Measurements from ENCODE around the gene SLC22A8. TPM values are rescaled to one million over a fixed set of nuclear protein-coding genes. Genes with fewer than 3 reads are reported as not detected.

The SLC22A8 gene
- total and polyA plus RNA-seq, 2 donors, result 0.02 TPM; not detected in 1

- H3K27me3 ChIP-seq (ENCODE audit: control insufficient read depth in 2 of 2, insufficient read depth in 1 of 2, low read length in 1 of 2), result peaks cover 0 to 32% of the 10 kb centered on the region in 2 donors
- H3K36me3 ChIP-seq (ENCODE audit: control insufficient read depth in 2 of 2, insufficient read depth in 2 of 2, low read length in 1 of 2), result no peaks in the 10 kb centered on the region
- no peak for DNase-seq (ENCODE audit: low read depth in 6 of 9, low spot score in 9 of 9)
- WGBS, result 88% methylated on average over 5 of the region's 5 CpGs
- no peak overlapping the region for H3K4me3 ChIP-seq (ENCODE audit: low read length in 2 of 2)
- no peaks in the 10 kb centered on the region for H3K9me3 ChIP-seq (ENCODE audit: control insufficient read depth in 2 of 2, insufficient read depth in 1 of 2, low read length in 1 of 2)
- H3K27ac ChIP-seq (ENCODE audit: low read depth in 1 of 2, low read length in 1 of 2), result no peak overlapping the region
- no peaks in the 10 kb centered on the region for H3K4me1 ChIP-seq (ENCODE audit: control insufficient read depth in 2 of 2, insufficient read depth in 2 of 2, low read length in 2 of 2)
These were observed 3.9 kb upstream of the SLC22A8 start for GRCh38 chr11:63019506-63019905.

GRCh38 chr11:63017306-63017974 lies 1.8 kb upstream of the SLC22A8 start:
- no peaks in the 10 kb centered on the region for H3K4me1 ChIP-seq (ENCODE audit: control insufficient read depth in 2 of 2, insufficient read depth in 2 of 2, low read length in 2 of 2)
- DNase-seq (ENCODE audit: low read depth in 6 of 9, low spot score in 9 of 9), result no peak
- H3K36me3 ChIP-seq (ENCODE audit: control insufficient read depth in 2 of 2, insufficient read depth in 2 of 2, low read length in 1 of 2), result no peaks in the 10 kb centered on the region
- no peak overlapping the region for H3K4me3 ChIP-seq (ENCODE audit: low read length in 2 of 2)
- no peaks in the 10 kb centered on the region for H3K9me3 ChIP-seq (ENCODE audit: control insufficient read depth in 2 of 2, insufficient read depth in 1 of 2, low read length in 1 of 2)
- H3K27ac ChIP-seq (ENCODE audit: low read depth in 1 of 2, low read length in 1 of 2), result no peak overlapping the region
- 70% methylated on average over 8 of the region's 8 CpGs for WGBS
- H3K27me3 ChIP-seq (ENCODE audit: control insufficient read depth in 2 of 2, insufficient read depth in 1 of 2, low read length in 1 of 2), result peaks cover 0 to 19% of the 10 kb centered on the region in 2 donors

DNA sequence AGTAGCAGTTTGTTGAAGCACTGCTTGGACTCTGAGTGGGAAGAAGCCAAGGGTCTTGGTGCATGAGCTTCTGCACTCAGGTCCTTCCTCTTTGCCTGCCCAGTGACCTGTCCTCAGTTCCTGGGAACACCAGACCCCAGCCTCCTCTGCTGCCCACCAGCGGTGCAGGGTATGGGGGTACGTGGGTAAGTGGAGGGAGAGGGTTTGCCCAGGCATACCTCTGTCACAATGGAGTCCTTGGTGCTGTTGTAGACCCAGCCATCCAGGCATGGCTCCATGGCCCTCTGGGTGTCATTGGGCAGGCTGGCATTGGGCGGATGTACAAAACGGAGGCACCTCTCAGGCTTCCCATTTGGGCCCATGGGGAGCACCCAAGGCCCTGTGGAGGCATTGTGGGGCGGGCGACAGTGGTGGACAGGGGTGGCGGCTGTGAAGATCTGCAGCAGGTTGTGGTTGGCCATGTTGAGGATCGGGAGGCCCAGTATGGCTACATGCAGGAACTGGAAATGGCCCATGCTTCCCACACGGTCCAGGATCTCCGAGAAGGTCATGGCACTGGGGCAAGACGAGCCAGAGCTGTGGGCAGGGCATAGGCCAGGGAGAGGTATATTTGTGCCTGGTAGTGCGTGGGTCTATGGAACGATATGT lies 1.1 kb downstream of the SLC22A8 start:
- Histone ChIP-seq H3K9me3 (ENCODE audit: control insufficient read depth in 2 of 2, insufficient read depth in 1 of 2, low read length in 1 of 2) (no peaks in the 10 kb centered on the region), H3K36me3 (ENCODE audit: control insufficient read depth in 2 of 2, insufficient read depth in 2 of 2, low read length in 1 of 2) (no peaks in the 10 kb centered on the region), H3K27ac (ENCODE audit: low read depth in 1 of 2, low read length in 1 of 2) (no peak overlapping the region), H3K4me1 (ENCODE audit: control insufficient read depth in 2 of 2, insufficient read depth in 2 of 2, low read length in 2 of 2) (no peaks in the 10 kb centered on the region), H3K4me3 (ENCODE audit: low read length in 2 of 2) (no peak overlapping the region), H3K27me3 (ENCODE audit: control insufficient read depth in 2 of 2, insufficient read depth in 1 of 2, low read length in 1 of 2) (peaks cover 0 to 15% of the 10 kb centered on the region in 2 donors)
- DNase-seq (ENCODE audit: low read depth in 6 of 9, low spot score in 9 of 9), result no peak
- 91% methylated on average over 13 of the region's 13 CpGs for WGBS

DNA sequence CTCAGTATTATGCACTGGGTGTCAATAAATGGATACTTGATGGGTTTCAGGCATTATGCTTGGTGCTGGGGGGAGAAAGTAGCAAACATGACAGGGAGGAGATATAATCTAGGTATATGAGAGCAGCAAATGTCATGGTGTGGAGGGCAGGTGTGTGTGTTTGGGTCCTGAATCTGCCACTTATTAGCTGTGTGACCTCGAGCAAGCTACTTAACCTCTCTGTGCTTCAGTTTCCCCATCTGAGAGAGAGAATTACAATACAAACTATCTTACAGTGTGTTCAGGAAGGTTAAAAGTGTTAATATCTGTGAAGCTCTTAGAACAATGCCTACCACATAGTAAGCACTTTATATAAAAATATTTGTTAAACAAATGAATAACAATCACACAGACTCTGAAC lies 2.8 kb downstream of the SLC22A8 start:
- peaks cover 0 to 15% of the 10 kb centered on the region in 2 donors for H3K27me3 ChIP-seq (ENCODE audit: control insufficient read depth in 2 of 2, insufficient read depth in 1 of 2, low read length in 1 of 2)

DNA sequence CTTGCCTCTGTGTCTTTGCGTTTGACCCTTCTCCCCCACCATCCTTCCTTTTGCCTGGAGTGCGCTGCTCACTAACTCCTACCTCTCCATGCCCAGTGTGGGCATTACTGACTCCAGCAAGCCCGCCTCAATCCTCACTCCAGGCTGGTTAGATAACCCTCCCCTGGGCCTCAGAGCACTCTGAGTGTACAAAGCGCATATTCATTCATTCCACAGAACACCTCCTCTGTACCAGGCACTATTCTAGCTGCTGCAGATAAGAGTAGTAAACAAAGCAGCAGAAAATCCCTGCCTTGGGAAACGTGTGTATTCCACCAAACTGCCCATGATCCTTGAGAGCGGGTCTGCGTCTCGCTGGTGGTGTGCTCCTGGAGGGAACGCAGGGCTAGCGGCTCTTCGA lies 3.2 kb downstream of the SLC22A8 start:
- WGBS, result 92% methylated on average over 11 of the region's 11 CpGs
- no peak for DNase-seq (ENCODE audit: low read depth in 6 of 9, low spot score in 9 of 9)

More for the DNA sequence above, 2.8 kb downstream of the SLC22A8 start:
- Histone ChIP-seq H3K27ac (ENCODE audit: low read depth in 1 of 2, low read length in 1 of 2) (no peak overlapping the region), H3K36me3 (ENCODE audit: control insufficient read depth in 2 of 2, insufficient read depth in 2 of 2, low read length in 1 of 2) (no peaks in the 10 kb centered on the region), H3K9me3 (ENCODE audit: control insufficient read depth in 2 of 2, insufficient read depth in 1 of 2, low read length in 1 of 2) (no peaks in the 10 kb centered on the region), H3K4me3 (ENCODE audit: low read length in 2 of 2) (no peak overlapping the region), H3K4me1 (ENCODE audit: control insufficient read depth in 2 of 2, insufficient read depth in 2 of 2, low read length in 2 of 2) (no peaks in the 10 kb centered on the region)
- DNase-seq (ENCODE audit: low read depth in 6 of 9, low spot score in 9 of 9), result no peak
- WGBS, result 91% methylated on average over 1 of the region's 1 CpG

GRCh38 chr11:63010934-63011439 lies 4.7 kb downstream of the SLC22A8 start:
- peaks cover 0 to 7% of the 10 kb centered on the region in 2 donors for H3K27me3 ChIP-seq (ENCODE audit: control insufficient read depth in 2 of 2, insufficient read depth in 1 of 2, low read length in 1 of 2)
- no peaks in the 10 kb centered on the region for H3K4me1 ChIP-seq (ENCODE audit: control insufficient read depth in 2 of 2, insufficient read depth in 2 of 2, low read length in 2 of 2)
- no peaks in the 10 kb centered on the region for H3K9me3 ChIP-seq (ENCODE audit: control insufficient read depth in 2 of 2, insufficient read depth in 1 of 2, low read length in 1 of 2)
- no peaks in the 10 kb centered on the region for H3K36me3 ChIP-seq (ENCODE audit: control insufficient read depth in 2 of 2, insufficient read depth in 2 of 2, low read length in 1 of 2)
- no peak for DNase-seq (ENCODE audit: low read depth in 6 of 9, low spot score in 9 of 9)
- no peak overlapping the region for H3K27ac ChIP-seq (ENCODE audit: low read depth in 1 of 2, low read length in 1 of 2)
- H3K4me3 ChIP-seq (ENCODE audit: low read length in 2 of 2), result no peak overlapping the region
- WGBS, result 91% methylated on average over 5 of the region's 5 CpGs

More for the DNA sequence above, 3.2 kb downstream of the SLC22A8 start:
- Histone ChIP-seq H3K4me3 (ENCODE audit: low read length in 2 of 2) (no peak overlapping the region), H3K27me3 (ENCODE audit: control insufficient read depth in 2 of 2, insufficient read depth in 1 of 2, low read length in 1 of 2) (peaks cover 0 to 12% of the 10 kb centered on the region in 2 donors), H3K36me3 (ENCODE audit: control insufficient read depth in 2 of 2, insufficient read depth in 2 of 2, low read length in 1 of 2) (no peaks in the 10 kb centered on the region), H3K9me3 (ENCODE audit: control insufficient read depth in 2 of 2, insufficient read depth in 1 of 2, low read length in 1 of 2) (no peaks in the 10 kb centered on the region), H3K27ac (ENCODE audit: low read depth in 1 of 2, low read length in 1 of 2) (no peak overlapping the region), H3K4me1 (ENCODE audit: control insufficient read depth in 2 of 2, insufficient read depth in 2 of 2, low read length in 2 of 2) (no peaks in the 10 kb centered on the region)

- no peaks in the 10 kb centered on the region for H3K4me1 ChIP-seq (ENCODE audit: control insufficient read depth in 2 of 2, insufficient read depth in 2 of 2, low read length in 2 of 2)
- peaks cover 0 to 5% of the 10 kb centered on the region in 2 donors for H3K27me3 ChIP-seq (ENCODE audit: control insufficient read depth in 2 of 2, insufficient read depth in 1 of 2, low read length in 1 of 2)
- H3K9me3 ChIP-seq (ENCODE audit: control insufficient read depth in 2 of 2, insufficient read depth in 1 of 2, low read length in 1 of 2), result no peaks in the 10 kb centered on the region
- no peak overlapping the region for H3K27ac ChIP-seq (ENCODE audit: low read depth in 1 of 2, low read length in 1 of 2)
- no peaks in the 10 kb centered on the region for H3K36me3 ChIP-seq (ENCODE audit: control insufficient read depth in 2 of 2, insufficient read depth in 2 of 2, low read length in 1 of 2)
- 94% methylated on average over 5 of the region's 5 CpGs for WGBS
- H3K4me3 ChIP-seq (ENCODE audit: low read length in 2 of 2), result no peak overlapping the region
- no peak for DNase-seq (ENCODE audit: low read depth in 6 of 9, low spot score in 9 of 9)
These were observed 7.7 kb downstream of the SLC22A8 start for GRCh38 chr11:63007920-63008319.

DNA sequence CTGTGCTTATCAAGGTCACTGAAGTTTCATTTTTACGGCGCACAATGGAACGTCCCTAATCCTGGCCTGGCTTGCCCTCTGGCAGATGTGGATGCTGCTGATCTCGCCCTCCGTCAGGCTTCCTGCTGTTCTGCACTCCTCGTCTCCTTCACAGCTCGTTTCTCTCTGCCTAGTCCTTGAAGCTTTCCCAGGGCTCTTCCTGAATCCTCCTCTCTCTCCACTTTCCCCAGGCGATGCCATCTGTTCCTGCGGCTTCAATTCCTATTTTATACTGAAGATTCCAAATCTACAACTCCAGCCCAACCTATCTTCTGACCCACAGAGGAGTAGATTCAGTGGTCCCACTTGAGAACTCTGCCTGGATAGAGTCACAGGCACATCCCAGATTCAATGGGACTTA lies 14.2 kb downstream of the SLC22A8 start:
- DNase-seq (ENCODE audit: low read depth in 6 of 9, low spot score in 9 of 9), result no peak
- Histone ChIP-seq H3K27me3 (ENCODE audit: control insufficient read depth in 2 of 2, insufficient read depth in 1 of 2, low read length in 1 of 2) (peaks cover 0 to 3% of the 10 kb centered on the region in 2 donors), H3K36me3 (ENCODE audit: control insufficient read depth in 2 of 2, insufficient read depth in 2 of 2, low read length in 1 of 2) (no peaks in the 10 kb centered on the region), H3K4me1 (ENCODE audit: control insufficient read depth in 2 of 2, insufficient read depth in 2 of 2, low read length in 2 of 2) (no peaks in the 10 kb centered on the region), H3K9me3 (ENCODE audit: control insufficient read depth in 2 of 2, insufficient read depth in 1 of 2, low read length in 1 of 2) (no peaks in the 10 kb centered on the region), H3K4me3 (ENCODE audit: low read length in 2 of 2) (no peak overlapping the region), H3K27ac (ENCODE audit: low read depth in 1 of 2, low read length in 1 of 2) (no peak overlapping the region)
- 92% methylated on average over 9 of the region's 9 CpGs for WGBS

- Histone ChIP-seq H3K4me3 (ENCODE audit: low read length in 2 of 2) (no peak overlapping the region), H3K9me3 (ENCODE audit: control insufficient read depth in 2 of 2, insufficient read depth in 1 of 2, low read length in 1 of 2) (no peaks in the 10 kb centered on the region), H3K27ac (ENCODE audit: low read depth in 1 of 2, low read length in 1 of 2) (no peak overlapping the region), H3K4me1 (ENCODE audit: control insufficient read depth in 2 of 2, insufficient read depth in 2 of 2, low read length in 2 of 2) (no peaks in the 10 kb centered on the region), H3K36me3 (ENCODE audit: control insufficient read depth in 2 of 2, insufficient read depth in 2 of 2, low read length in 1 of 2) (no peaks in the 10 kb centered on the region), H3K27me3 (ENCODE audit: control insufficient read depth in 2 of 2, insufficient read depth in 1 of 2, low read length in 1 of 2) (peaks cover 0 to 3% of the 10 kb centered on the region in 2 donors)
- WGBS, result 26% methylated on average over 7 of the region's 7 CpGs
- no peak for DNase-seq (ENCODE audit: low read depth in 6 of 9, low spot score in 9 of 9)
These were observed 16.0 kb downstream of the SLC22A8 start for GRCh38 chr11:62999649-63000048.
